Endothelial cell of umbilical vein (primary cell): ENCODE results near the gene RFESD. TPM values are rescaled to one million over a fixed set of nuclear protein-coding genes. Genes with fewer than 3 reads are reported as not detected.

Experiments
- BruUV-seq: library from RNA; stranded (reverse); fragments of 400-500 nt; replicated peaks from 2 replicates; lab custom pipeline; 2021; lab: Mats Ljungman, UMichigan
- CTCF ChIA-PET: fragments of 300-600, 350-600 bp; sonication (Branson Sonifier 250); formaldehyde crosslinking; loops from one replicate; lab custom pipeline; 2021; ENCODE audit warnings: antibody characterized with exemption, inconsistent platforms; lab: Charles Lee
- POLR2A ChIA-PET: fragments of 300-600, 350-600 bp; sonication (Branson Sonifier 250); formaldehyde crosslinking; loops from one replicate; lab custom pipeline; 2021; ENCODE audit warnings: antibody characterized with exemption, inconsistent platforms; lab: Charles Lee
- DNase-seq: peaks from one replicate; pipeline ENCODE4 v3.0.0-alpha.2; 2011; ENCODE audit warnings: low read depth, low spot score
- FAIRE-seq: peaks from 2 replicates; lab custom pipeline; 2011; peaks lifted over from hg19 to GRCh38; lab: Jason Lieb, UNC
- H2AFZ ChIP-seq: 2 replicates; pipeline ENCODE4 v1.6.0; 2012; ENCODE audit warnings: low read depth, low read length, control low read depth, inconsistent platforms
- H3K27ac ChIP-seq: 2 replicates; pipeline ENCODE4 v1.5.1; 2011; ENCODE audit warnings: low read depth, mild to moderate bottlenecking, control low read depth, low read length, moderate library complexity; ENCODE audit not compliant: insufficient read depth
- H3K27me3 ChIP-seq, 2 experiments: 2 replicates each; pipeline versions ENCODE4 v1.6.0 to v1.6.1; 2011; ENCODE audit warnings: low read length in 2 of 2, mixed read lengths in 1 of 2; ENCODE audit not compliant: control insufficient read depth in 2 of 2, insufficient read depth in 2 of 2
- H3K36me3 ChIP-seq, 2 experiments: 2 replicates in 1 of 2; 3 replicates in 1 of 2; pipeline ENCODE4 v1.5.1; 2011; ENCODE audit warnings: low read length in 2 of 2, mild to moderate bottlenecking in 1 of 2, moderate library complexity in 1 of 2; ENCODE audit not compliant: control insufficient read depth in 2 of 2, insufficient read depth in 2 of 2; ENCODE audit errors: extremely low read depth in 1 of 2
- H3K4me1 ChIP-seq: 3 replicates; pipeline ENCODE4 v1.5.1; 2011; ENCODE audit warnings: mild to moderate bottlenecking, low read length; ENCODE audit not compliant: control insufficient read depth, insufficient read depth; ENCODE audit errors: extremely low read depth
- H3K4me2 ChIP-seq: 2 replicates; pipeline ENCODE4 v1.6.1; 2011; ENCODE audit warnings: low read length, control low read depth, mixed read lengths; ENCODE audit not compliant: insufficient read depth
- H3K4me3 ChIP-seq, 3 experiments: fragments of 200-600 bp in 1 of 3; sonication (generic), shearing (Covaris generic) in 1 of 3; replicated peaks in 1 of 3; 2 replicates each; pipeline ENCODE4 v1.5.1; 2011 to 2016; ENCODE audit warnings: control low read depth in 3 of 3, low read length in 3 of 3, mild to moderate bottlenecking in 2 of 3, inconsistent platforms in 1 of 3, low read depth in 1 of 3, moderate library complexity in 1 of 3; ENCODE audit not compliant: insufficient read depth in 1 of 3
- H3K79me2 ChIP-seq: 2 replicates; pipeline ENCODE4 v1.6.0; 2012; ENCODE audit warnings: low read length, inconsistent platforms; ENCODE audit not compliant: control insufficient read depth, insufficient read depth
- H3K9ac ChIP-seq: replicated peaks from 2 replicates; pipeline ENCODE3; 2011; ENCODE audit warnings: low read length, control low read depth; ENCODE audit not compliant: insufficient read depth; ENCODE audit errors: extremely low read depth
- H3K9me1 ChIP-seq: replicated peaks from 3 replicates; pipeline ENCODE4 v1.6.0; 2011; ENCODE audit warnings: mild to moderate bottlenecking, low read length; ENCODE audit not compliant: control insufficient read depth, insufficient read depth; ENCODE audit errors: extremely low read depth
- H3K9me3 ChIP-seq: replicated peaks from 2 replicates; pipeline ENCODE4 v1.5.1; 2012; ENCODE audit warnings: low read length, inconsistent platforms; ENCODE audit not compliant: control insufficient read depth, insufficient read depth
- H4K20me1 ChIP-seq: replicated peaks from 2 replicates; pipeline ENCODE3; 2011; ENCODE audit warnings: mild to moderate bottlenecking, low read length; ENCODE audit not compliant: control insufficient read depth, insufficient read depth; ENCODE audit errors: extremely low read depth
- CTCF ChIP-seq, 2 donors: IDR thresholded peaks; 1 replicate in 1 of 2; 2 replicates in 1 of 2; pipeline ENCODE4 v1.5.1; 2011; ENCODE audit warnings: low read length in 2 of 2, mild to moderate bottlenecking in 2 of 2, moderate library complexity in 2 of 2, control low read depth in 1 of 2, inconsistent platforms in 1 of 2, low read depth in 1 of 2; ENCODE audit not compliant: insufficient read depth in 1 of 2; ENCODE audit errors: extremely low read depth in 1 of 2
- EZH2 ChIP-seq: IDR thresholded peaks from 2 replicates; pipeline ENCODE4 v1.6.1; 2012; ENCODE audit warnings: borderline replicate concordance, low read depth, mild to moderate bottlenecking, moderate library complexity, low read length, inconsistent platforms; ENCODE audit not compliant: severe bottlenecking
- FOS ChIP-seq: IDR thresholded peaks from 2 replicates; pipeline ENCODE4 v1.6.1; 2011; ENCODE audit warnings: mild to moderate bottlenecking, low read length, moderate library complexity, borderline replicate concordance; ENCODE audit not compliant: insufficient read depth
- GATA2 ChIP-seq: IDR thresholded peaks from 2 replicates; pipeline ENCODE4 v1.7.0; 2011; ENCODE audit warnings: low read depth, mild to moderate bottlenecking, moderate library complexity, mixed read lengths, low read length; ENCODE audit not compliant: insufficient read length, insufficient read depth
- JUN ChIP-seq: IDR thresholded peaks from 2 replicates; pipeline ENCODE4 v1.6.1; 2011; ENCODE audit warnings: borderline replicate concordance, low read depth; ENCODE audit not compliant: insufficient read length, insufficient read depth
- MAX ChIP-seq: IDR thresholded peaks from 2 replicates; pipeline ENCODE4 v1.6.1; 2011; ENCODE audit not compliant: insufficient read depth, insufficient read length
- MYC ChIP-seq: IDR thresholded peaks from one replicate; pipeline ENCODE4 v1.6.1; 2011; ENCODE audit warnings: mild to moderate bottlenecking, low read depth, low read length
- POLR2A ChIP-seq: IDR thresholded peaks from 2 replicates; pipeline ENCODE4 v1.6.1; 2012; ENCODE audit warnings: low read depth, mild to moderate bottlenecking, control low read depth, low read length
- POLR2AphosphoS5 ChIP-seq: IDR thresholded peaks from 2 replicates; pipeline ENCODE4 v1.6.1; 2012; ENCODE audit warnings: low read depth, mild to moderate bottlenecking, control low read depth, low read length, moderate library complexity; ENCODE audit not compliant: insufficient read depth
- dilution Hi-C: fragments of 300-500 bp; cut with MboI; formaldehyde crosslinking; loops from one replicate; pipeline ENCODE4 v1.15.0; 2019; ENCODE audit warnings: low sequenced_read_pairs; ENCODE audit not compliant: extremely low pct_ligation_motif_present
- intact Hi-C: fragments of 100-400 bp; cut with micrococcal nuclease; formaldehyde crosslinking; loops from one replicate; pipeline ENCODE4 v1.10.0; 2022
- polyA plus RNA-seq, 4 experiments: library from polyadenylated mRNA; depleted of rRNA in 3 of 4; stranded (reverse) in 3 of 4; unstranded in 1 of 4; fragments of >200 nt; gene quantifications; 2 replicates each; pipeline versions ENCODE4 v1.2.1 to v1.2.3, GENCODE V29; 2011 to 2012; ENCODE audit warnings: missing spikeins in 1 of 4
- total RNA-seq: library from RNA; stranded (reverse); gene quantifications from 2 replicates; pipeline ENCODE4 v1.2.3, GENCODE V29; 2021

The RFESD gene
- total and polyA plus RNA-seq, 2 donors (not counting 3 experiments of a cell fraction or from before 2014, with no cell fraction given) = 0.88 to 2.0 TPM

- Histone ChIP-seq H2AFZ (no peak overlapping the region), H3K27me3 (no peaks in the 10 kb centered on the region), H3K4me1 (peaks cover 23% of the 10 kb centered on the region), H3K4me3 (no peak overlapping the region), H3K9me1 (no peaks in the 10 kb centered on the region), H3K4me2 (no peak overlapping the region), H3K79me2 (no peaks in the 10 kb centered on the region), H3K27ac (no peak overlapping the region), H3K36me3 (no peaks in the 10 kb centered on the region), H4K20me1 (no peaks in the 10 kb centered on the region), H3K9ac (no peak overlapping the region), H3K9me3 (no peaks in the 10 kb centered on the region)
- FAIRE-seq = no peak
- intact Hi-C loops = no loop called here
- dilution Hi-C loops = no loop called here
- ChIA-PET POLR2A (interaction anchor here (1.4 kb wide), 1 partner anchor 64 kb away, joined by 4 read pairs; the partner anchor contains the start of gene RHOBTB3), CTCF (interaction anchor here (0.9 to 4.8 kb wide), 5 partner anchors 20 to 179 kb away, joined by 3 to 56 read pairs (median 4); partner anchors contain the start of gene RFESD)
- no TSS peak for BruUV-seq
- TF ChIP-seq GATA2 (no peak), MYC (no peak), JUN (no peak), POLR2A (no peak), MAX (no peak), FOS (no peak), CTCF (IDR thresholded peaks at IDR 0.05; ENCODE audit: extremely low read depth in 1 of 2, insufficient read depth in 1 of 2, low read depth in 1 of 2, low read length in 2 of 2) (no peak), EZH2 (no peak), POLR2AphosphoS5 (no peak)
- no peak for DNase-seq
Observed at GRCh38 chr5:95667061-95667618, 20.6 kb downstream of the RFESD start.
